Measurements from ENCODE around the gene ATG9B. TPM values are rescaled to one million over a fixed set of nuclear protein-coding genes. Genes with fewer than 3 reads are reported as not detected.

Gene ATG9B
- total RNA-seq, 4 donors from 2014 or later = 0.15 to 0.31 TPM; not detected in 2

DNA sequence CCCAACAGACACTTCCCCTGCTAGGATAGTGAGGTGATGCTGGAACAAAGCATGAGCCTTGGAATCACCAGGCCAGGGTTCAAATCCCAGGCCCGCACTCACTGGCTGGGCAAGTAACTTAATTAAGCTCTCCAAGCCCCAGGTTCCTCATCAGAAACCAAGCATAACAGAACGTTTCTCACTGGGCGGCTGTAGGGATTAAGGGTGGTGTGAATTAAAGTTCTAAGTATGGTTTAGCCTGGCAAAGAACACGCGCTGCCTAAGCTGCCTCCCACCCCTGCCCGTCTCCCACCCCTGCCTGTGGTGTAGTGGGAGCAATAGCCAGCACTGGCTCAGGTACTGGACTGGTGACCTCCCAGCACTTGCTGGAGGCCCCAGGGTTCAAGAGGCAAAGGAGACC, 40.7 kb upstream of the ATG9B start:
- peaks cover 3 to 42% (median 22%) of the 10 kb centered on the region in 3 donors for H3K4me1 ChIP-seq
- no peak overlapping the region for H3K27ac ChIP-seq
- H3K9me3 ChIP-seq = no peaks in the 10 kb centered on the region
- TF ChIP-seq POLR2A (IDR thresholded peaks at IDR 0.05) = no peak
- TF ChIP-seq EP300 (IDR thresholded peaks at IDR 0.05) = no peak
- TF ChIP-seq, protein P1, sequence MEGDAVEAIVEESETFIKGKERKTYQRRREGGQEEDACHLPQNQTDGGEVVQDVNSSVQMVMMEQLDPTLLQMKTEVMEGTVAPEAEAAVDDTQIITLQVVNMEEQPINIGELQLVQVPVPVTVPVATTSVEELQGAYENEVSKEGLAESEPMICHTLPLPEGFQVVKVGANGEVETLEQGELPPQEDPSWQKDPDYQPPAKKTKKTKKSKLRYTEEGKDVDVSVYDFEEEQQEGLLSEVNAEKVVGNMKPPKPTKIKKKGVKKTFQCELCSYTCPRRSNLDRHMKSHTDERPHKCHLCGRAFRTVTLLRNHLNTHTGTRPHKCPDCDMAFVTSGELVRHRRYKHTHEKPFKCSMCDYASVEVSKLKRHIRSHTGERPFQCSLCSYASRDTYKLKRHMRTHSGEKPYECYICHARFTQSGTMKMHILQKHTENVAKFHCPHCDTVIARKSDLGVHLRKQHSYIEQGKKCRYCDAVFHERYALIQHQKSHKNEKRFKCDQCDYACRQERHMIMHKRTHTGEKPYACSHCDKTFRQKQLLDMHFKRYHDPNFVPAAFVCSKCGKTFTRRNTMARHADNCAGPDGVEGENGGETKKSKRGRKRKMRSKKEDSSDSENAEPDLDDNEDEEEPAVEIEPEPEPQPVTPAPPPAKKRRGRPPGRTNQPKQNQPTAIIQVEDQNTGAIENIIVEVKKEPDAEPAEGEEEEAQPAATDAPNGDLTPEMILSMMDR (IDR thresholded peaks at IDR 0.05) = no peak
- TF ChIP-seq POLR2AphosphoS5 (IDR thresholded peaks at IDR 0.05) = no peak
- H3K4me3 ChIP-seq = no peak overlapping the region
- no peaks in the 10 kb centered on the region for H3K27me3 ChIP-seq
- no peak for ATAC-seq
- no CpG with 5 or more reads among the region's 6 CpGs for WGBS, 2 donors (ENCODE audit: low coverage in 1 of 2)
- peaks cover 0 to 71% of the 10 kb centered on the region in 2 donors for H3K36me3 ChIP-seq

- Histone ChIP-seq H3K4me1 (peaks cover 3 to 43% (median 22%) of the 10 kb centered on the region in 3 donors), H3K36me3 (peaks cover 0 to 65% of the 10 kb centered on the region in 2 donors), H3K27ac (no peak overlapping the region), H3K27me3 (no peaks in the 10 kb centered on the region), H3K9me3 (no peaks in the 10 kb centered on the region), H3K4me3 (no peak overlapping the region)
- 83 to 100% methylated on average over 1 of the region's 18 CpGs for WGBS, 2 donors (ENCODE audit: low coverage in 1 of 2)
- ATAC-seq = no peak
- TF ChIP-seq EP300 (IDR thresholded peaks at IDR 0.05) = no peak
- TF ChIP-seq, protein P1 (IDR thresholded peaks at IDR 0.05) = no peak
- no peak for TF ChIP-seq POLR2AphosphoS5 (IDR thresholded peaks at IDR 0.05)
Observed at GRCh38 chr7:151064454-151064853, 40.2 kb upstream of the ATG9B start.

DNA sequence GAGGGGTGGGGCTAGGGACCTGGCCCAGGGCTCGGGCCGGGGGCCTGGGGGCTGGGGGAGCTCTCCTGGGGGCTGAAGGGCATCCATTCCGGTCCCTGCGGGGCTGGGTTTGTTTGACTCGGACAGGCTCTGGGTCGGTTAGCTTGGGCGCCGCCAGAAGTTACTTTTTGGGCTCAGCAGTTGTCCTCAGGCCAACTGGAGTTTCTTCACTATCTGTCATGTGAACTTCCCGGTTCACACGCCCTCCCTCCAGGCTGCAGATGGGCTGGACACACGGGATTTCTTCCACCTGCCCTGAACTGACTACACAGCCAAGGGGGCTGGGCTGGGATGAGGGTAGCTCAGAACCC, 38.9 kb upstream of the ATG9B start:
- Histone ChIP-seq H3K4me3 (peak overlapping the region; percentile 13 to 43), H3K4me1 (peaks cover 3 to 54% (median 30%) of the 10 kb centered on the region in 3 donors), H3K27ac (peak overlapping the region; percentile 19 to 99 (median 90)), H3K36me3 (peaks cover 0 to 53% of the 10 kb centered on the region in 2 donors), H3K9me3 (no peaks in the 10 kb centered on the region), H3K27me3 (no peaks in the 10 kb centered on the region)
- no peak for TF ChIP-seq EP300 (IDR thresholded peaks at IDR 0.05)
- TF ChIP-seq POLR2AphosphoS5 (IDR thresholded peaks at IDR 0.05) = peak; percentile 53
- TF ChIP-seq POLR2A (IDR thresholded peaks at IDR 0.05) = no peak
- TF ChIP-seq, protein P1 (IDR thresholded peaks at IDR 0.05) = no peak
- peak; percentile 35 for ATAC-seq
- WGBS, 2 donors (ENCODE audit: low coverage in 1 of 2) = 0% methylated on average over 1 of the region's 11 CpGs; no CpG with 5 or more reads in 1 of the 2 donors

- Histone ChIP-seq H3K27me3 (no peaks in the 10 kb centered on the region), H3K4me1 (peaks cover 3 to 56% (median 30%) of the 10 kb centered on the region in 3 donors), H3K4me3 (peak overlapping the region; percentile 13 to 43), H3K36me3 (peaks cover 0 to 47% of the 10 kb centered on the region in 2 donors), H3K9me3 (no peaks in the 10 kb centered on the region), H3K27ac (peak overlapping the region; percentile 19 to 99 (median 90))
- peak; percentile 39 for ATAC-seq
- no CpG with 5 or more reads among the region's 43 CpGs for WGBS, 2 donors (ENCODE audit: low coverage in 1 of 2)
- no peak for TF ChIP-seq POLR2A (IDR thresholded peaks at IDR 0.05)
- no peak for TF ChIP-seq POLR2AphosphoS5 (IDR thresholded peaks at IDR 0.05)
- no peak for TF ChIP-seq EP300 (IDR thresholded peaks at IDR 0.05)
- TF ChIP-seq, protein P1 (IDR thresholded peaks at IDR 0.05) = no peak
Observed at GRCh38 chr7:151062399-151063211, 38.3 kb upstream of the ATG9B start.

DNA sequence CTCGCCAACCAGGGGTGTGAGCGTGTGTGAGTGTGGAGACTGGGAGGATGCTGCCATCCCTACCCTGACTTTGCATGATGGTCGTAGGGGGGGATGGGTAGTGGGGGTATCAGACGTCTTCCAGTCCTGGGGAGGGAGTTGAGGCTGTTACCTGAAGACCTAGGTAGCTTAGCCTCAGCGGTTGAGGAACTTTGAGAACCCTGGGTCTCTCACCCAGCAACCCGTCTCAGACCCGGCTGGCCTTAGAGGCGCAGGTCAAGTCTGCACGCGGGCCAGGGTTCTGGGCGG, 37.8 kb upstream of the ATG9B start:
- H3K27ac ChIP-seq = peak overlapping the region in 3 of 4 donors; percentile 86 to 99 (median 95)
- WGBS, 2 donors (ENCODE audit: low coverage in 1 of 2) = no CpG with 5 or more reads among the region's 11 CpGs
- peaks cover 0 to 41% of the 10 kb centered on the region in 2 donors for H3K36me3 ChIP-seq
- H3K9me3 ChIP-seq = no peaks in the 10 kb centered on the region
- no peaks in the 10 kb centered on the region for H3K27me3 ChIP-seq
- ATAC-seq = no peak
- H3K4me1 ChIP-seq = peaks cover 5 to 60% (median 35%) of the 10 kb centered on the region in 3 donors
- H3K4me3 ChIP-seq = peak overlapping the region in 1 of 2 donors; percentile 43
- TF ChIP-seq, protein P1 (IDR thresholded peaks at IDR 0.05) = no peak
- TF ChIP-seq POLR2A (IDR thresholded peaks at IDR 0.05) = no peak
- TF ChIP-seq POLR2AphosphoS5 (IDR thresholded peaks at IDR 0.05) = no peak

Measured in gastroesophageal sphincter (tissue), 4 donors.